T-helper 1 cell treated with Interleukin-12 subunit alpha and Interleukin-12 subunit beta and Interleukin-4 antibody, amounts not matched to agents 30 μg/mL and 1 μg/mL, for 36 hours (primary cell): ENCODE measurements around the gene HMCN1.
"Not testable (repeated sequence)": the region's sequence is repeated elsewhere in the genome, so short reads cannot be mapped to it uniquely, and the experiment has no call there.

Source experiments
- H3K27ac Mint-ChIP-seq: one replicate; pipeline ENCODE4 v1.8.0; 2021; ENCODE audit warnings: mild to moderate bottlenecking, mixed read lengths
- H3K27me3 Mint-ChIP-seq: one replicate; pipeline ENCODE4 v1.8.0; 2021; ENCODE audit warnings: low read depth, mixed read lengths
- H3K36me3 Mint-ChIP-seq: one replicate; pipeline ENCODE4 v1.8.0; 2021; ENCODE audit warnings: low read depth, mixed read lengths
- H3K4me1 Mint-ChIP-seq: one replicate; pipeline ENCODE4 v1.8.0; 2021; ENCODE audit warnings: low read depth, mixed read lengths
- H3K4me3 Mint-ChIP-seq: one replicate; pipeline ENCODE4 v1.8.0; 2021; ENCODE audit warnings: mild to moderate bottlenecking, moderate library complexity, mixed read lengths
- H3K9me3 Mint-ChIP-seq: one replicate; pipeline ENCODE4 v1.8.0; 2021; ENCODE audit warnings: mixed read lengths

HMCN1 gene

DNA sequence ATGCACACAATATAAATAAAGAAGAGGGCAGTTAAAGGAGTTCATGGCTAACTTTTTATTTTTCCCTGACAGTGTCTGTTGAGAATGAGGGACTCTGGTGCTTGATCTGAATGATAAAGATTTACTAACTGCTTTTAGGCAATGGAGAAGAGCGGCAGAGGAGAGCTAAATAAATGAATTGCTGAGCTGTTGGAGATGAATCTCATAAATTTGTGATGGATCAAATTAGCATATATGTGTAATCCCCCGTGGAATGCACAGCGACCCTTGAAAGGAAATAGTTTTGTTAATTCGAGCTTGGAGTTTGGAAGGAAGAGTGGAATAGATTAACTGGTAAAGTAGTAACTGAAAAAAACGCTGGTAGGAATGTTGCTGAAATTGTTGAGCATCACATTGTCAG is 40.2 kb downstream of the HMCN1 start:
- no peaks in the 10 kb centered on the region for H3K4me1 Mint-ChIP-seq
- H3K4me3 Mint-ChIP-seq, result no peak overlapping the region
- no peak overlapping the region for H3K27ac Mint-ChIP-seq

DNA sequence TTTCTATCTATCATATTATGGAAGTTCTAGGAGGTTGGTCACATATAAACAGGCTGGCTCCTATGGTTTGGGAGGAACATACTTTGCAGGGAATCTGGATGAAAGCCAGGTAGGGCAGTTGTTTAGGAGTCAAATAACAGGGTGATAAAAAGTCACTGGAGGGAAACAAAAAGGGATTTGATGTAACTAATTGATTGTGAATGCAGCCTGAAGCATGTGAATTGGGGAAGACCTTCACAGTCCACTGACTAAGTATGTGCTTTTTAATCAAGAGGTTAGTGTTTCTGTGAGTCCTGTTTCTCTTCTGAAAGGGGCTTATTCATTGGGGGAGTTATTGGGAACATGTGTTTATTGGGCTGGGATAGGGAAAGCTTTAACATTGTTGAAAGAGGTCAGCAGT is 41.3 kb downstream of the HMCN1 start:
- Mint-ChIP-seq H3K9me3 (no peaks in the 10 kb centered on the region), H3K27me3 (peaks cover 18% of the 10 kb centered on the region), H3K4me3 (no peak overlapping the region), H3K4me1 (no peaks in the 10 kb centered on the region), H3K36me3 (no peaks in the 10 kb centered on the region), H3K27ac (no peak overlapping the region)

More for the DNA sequence above, 40.2 kb downstream of the HMCN1 start:
- H3K9me3 Mint-ChIP-seq, result no peaks in the 10 kb centered on the region
- H3K36me3 Mint-ChIP-seq, result no peaks in the 10 kb centered on the region
- peaks cover 22% of the 10 kb centered on the region for H3K27me3 Mint-ChIP-seq

DNA sequence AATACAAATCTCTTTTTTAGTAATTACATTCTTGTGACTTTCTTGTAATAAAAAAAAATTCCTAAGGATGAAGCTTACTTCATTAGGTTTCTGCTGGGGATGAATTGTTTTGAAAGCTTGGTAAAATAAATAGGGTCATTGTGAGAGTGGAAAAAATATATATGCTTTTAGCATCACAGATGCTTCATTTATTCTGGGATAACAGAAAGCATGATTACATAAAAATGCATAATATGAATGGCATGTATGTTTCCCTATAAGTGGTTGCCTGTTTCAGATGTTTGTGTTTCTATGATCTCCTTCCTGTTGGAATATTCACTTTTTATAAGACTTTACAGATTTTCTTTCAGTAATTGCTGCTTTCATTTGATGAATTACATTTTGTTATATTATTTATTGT is 42.3 kb downstream of the HMCN1 start:
- H3K36me3 Mint-ChIP-seq, result no peaks in the 10 kb centered on the region
- peaks cover 18% of the 10 kb centered on the region for H3K27me3 Mint-ChIP-seq
- H3K4me1 Mint-ChIP-seq, result no peaks in the 10 kb centered on the region
- no peak overlapping the region for H3K4me3 Mint-ChIP-seq
- no peaks in the 10 kb centered on the region for H3K9me3 Mint-ChIP-seq
- no peak overlapping the region for H3K27ac Mint-ChIP-seq

DNA sequence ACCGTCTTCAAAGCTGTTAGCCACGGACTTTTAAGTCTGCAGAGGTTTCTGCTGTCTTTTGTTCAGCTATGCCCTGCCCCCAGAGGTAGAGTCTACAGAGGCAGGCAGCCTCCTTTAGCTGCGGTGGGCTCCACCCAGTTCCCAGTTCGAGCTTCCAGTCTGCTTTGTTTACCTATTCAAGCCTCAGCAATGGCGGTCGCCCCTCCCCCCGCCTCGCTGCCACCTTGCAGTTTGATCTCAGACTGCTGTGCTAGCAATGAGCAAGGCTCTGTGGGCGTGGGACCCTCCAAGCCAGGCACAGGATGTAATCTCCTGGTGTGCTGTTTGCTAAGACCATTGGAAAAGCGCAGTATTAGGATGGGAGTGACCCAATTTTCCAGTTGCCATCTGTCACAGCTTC is 49.7 kb downstream of the HMCN1 start:
- H3K27ac Mint-ChIP-seq, H3K4me3 Mint-ChIP-seq, H3K36me3 Mint-ChIP-seq: not testable (repeated sequence)

DNA sequence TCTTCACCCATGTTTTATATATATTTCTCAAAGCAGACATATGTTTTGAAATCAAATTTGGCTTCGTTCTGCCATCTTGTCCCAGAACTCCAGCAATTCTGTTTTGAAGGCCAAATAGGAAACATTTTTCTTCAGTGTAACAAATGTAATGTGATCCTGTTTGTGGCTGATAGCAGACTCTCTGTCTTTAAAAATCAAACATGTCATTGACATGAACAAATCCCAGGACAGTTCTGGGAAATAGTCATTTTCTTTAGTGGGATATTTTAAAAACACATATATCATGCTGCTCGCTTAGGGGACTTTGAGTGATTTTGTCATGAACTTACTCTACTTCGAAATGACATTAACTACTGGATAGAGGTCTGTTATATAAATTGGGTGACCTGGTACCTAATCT is 51.4 kb downstream of the HMCN1 start:
- Mint-ChIP-seq H3K27ac (no peak overlapping the region), H3K4me3 (no peak overlapping the region), H3K27me3 (no peaks in the 10 kb centered on the region), H3K36me3 (no peaks in the 10 kb centered on the region), H3K4me1 (no peaks in the 10 kb centered on the region), H3K9me3 (no peaks in the 10 kb centered on the region)

More for the DNA sequence above, 49.7 kb downstream of the HMCN1 start:
- H3K27me3 Mint-ChIP-seq, H3K9me3 Mint-ChIP-seq, H3K4me1 Mint-ChIP-seq: not testable (repeated sequence)

DNA sequence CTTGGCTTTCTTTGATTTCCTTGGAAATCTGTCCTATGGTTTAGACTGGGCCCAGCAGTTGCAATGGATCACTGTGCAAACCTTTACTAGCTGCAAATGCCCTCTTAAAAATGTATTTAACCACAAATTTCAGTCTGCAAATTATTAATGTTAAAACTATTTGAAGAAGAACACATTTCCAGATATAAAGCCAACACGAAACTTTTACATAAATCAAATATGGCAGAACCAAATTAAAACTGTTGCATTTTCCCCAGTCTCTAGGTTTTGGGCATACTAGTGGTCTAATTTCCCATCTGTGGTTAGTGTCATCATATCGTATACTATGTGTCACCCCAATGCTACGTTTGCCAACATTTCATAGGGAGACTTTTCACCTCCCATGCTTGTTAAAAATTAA is 52.3 kb downstream of the HMCN1 start:
- H3K4me3 Mint-ChIP-seq, result no peak overlapping the region
- no peaks in the 10 kb centered on the region for H3K9me3 Mint-ChIP-seq
- no peak overlapping the region for H3K27ac Mint-ChIP-seq
- H3K36me3 Mint-ChIP-seq, result no peaks in the 10 kb centered on the region
- no peaks in the 10 kb centered on the region for H3K4me1 Mint-ChIP-seq
- H3K27me3 Mint-ChIP-seq, result no peaks in the 10 kb centered on the region

DNA sequence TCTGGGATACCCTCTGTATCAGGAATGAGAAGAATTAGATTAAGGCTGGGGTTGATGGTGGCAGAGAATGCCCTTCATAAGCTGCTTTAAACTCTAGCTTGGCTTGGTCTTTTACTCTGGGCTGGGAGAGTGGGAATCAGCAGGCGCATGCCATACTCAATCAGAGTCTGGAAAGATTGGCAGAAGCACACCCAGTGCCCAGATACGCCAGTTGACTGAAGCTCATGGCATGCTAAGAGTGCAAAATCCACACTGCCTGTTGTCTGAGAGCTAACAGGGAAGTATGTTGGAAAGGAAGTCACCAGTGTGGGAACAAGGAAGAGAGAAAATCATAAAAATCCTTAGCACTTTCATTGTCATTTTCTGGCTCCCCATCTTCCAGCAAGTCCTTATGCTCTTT is 53.0 kb downstream of the HMCN1 start:
- H3K27me3 Mint-ChIP-seq, result no peaks in the 10 kb centered on the region
- no peak overlapping the region for H3K27ac Mint-ChIP-seq
- H3K36me3 Mint-ChIP-seq, result no peaks in the 10 kb centered on the region
- H3K4me1 Mint-ChIP-seq, result no peaks in the 10 kb centered on the region
- no peak overlapping the region for H3K4me3 Mint-ChIP-seq
- no peaks in the 10 kb centered on the region for H3K9me3 Mint-ChIP-seq

DNA sequence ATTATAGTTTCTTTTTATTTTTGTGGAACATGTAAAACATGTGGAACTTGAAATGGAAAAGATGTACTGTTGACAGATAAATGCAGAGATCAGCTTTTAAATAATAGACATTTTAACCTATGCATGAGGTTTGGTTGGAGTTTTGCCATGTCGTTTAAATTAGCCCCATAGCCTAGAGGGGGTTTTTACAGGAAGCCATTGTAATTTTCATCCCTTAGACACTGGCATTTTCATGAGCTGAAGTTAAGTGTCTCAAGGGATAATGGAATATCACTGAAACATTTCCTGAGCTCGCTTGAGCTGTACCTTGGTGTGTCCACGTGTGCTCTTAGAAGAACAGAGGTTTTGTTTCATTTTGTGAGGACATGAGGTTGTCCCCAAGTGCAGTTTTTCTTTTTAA is 54.2 kb downstream of the HMCN1 start:
- no peaks in the 10 kb centered on the region for H3K27me3 Mint-ChIP-seq
- no peak overlapping the region for H3K27ac Mint-ChIP-seq
- H3K9me3 Mint-ChIP-seq, result no peaks in the 10 kb centered on the region
- no peaks in the 10 kb centered on the region for H3K4me1 Mint-ChIP-seq
- H3K4me3 Mint-ChIP-seq, result no peak overlapping the region
- H3K36me3 Mint-ChIP-seq, result no peaks in the 10 kb centered on the region

DNA sequence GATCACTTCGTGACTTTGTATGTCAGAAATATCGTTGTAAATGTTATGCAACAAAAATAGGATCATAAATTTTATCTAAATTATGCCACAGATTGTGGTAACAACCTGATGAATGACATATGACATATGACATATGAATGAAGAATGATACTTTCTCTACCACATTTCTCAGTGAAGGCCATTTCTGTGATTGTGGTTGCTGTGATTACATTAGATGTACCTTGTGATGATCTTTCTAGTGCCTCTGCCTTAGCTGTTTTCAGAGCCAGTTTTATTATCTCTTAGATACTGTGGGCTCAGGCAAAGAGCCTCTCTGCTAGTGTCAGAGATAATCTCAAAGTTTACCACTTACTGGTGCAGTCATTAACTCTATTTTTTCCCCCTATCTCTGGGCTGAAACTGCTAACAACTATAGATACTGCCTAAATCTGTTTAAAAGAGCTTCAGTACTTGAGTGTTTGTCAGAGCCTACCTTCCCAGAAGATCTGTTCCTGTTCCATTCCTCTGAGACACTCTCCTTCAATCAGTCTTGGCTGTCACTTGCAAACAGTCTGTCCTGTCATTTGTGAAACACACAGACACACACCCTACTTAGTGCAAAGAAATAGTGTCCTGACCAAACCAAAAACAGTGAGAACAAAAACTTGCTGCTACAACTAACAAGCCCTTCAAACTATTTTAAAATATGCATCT is 55.5 kb downstream of the HMCN1 start:
- no peak overlapping the region for H3K4me3 Mint-ChIP-seq
- no peaks in the 10 kb centered on the region for H3K36me3 Mint-ChIP-seq
- no peak overlapping the region for H3K27ac Mint-ChIP-seq
- no peaks in the 10 kb centered on the region for H3K27me3 Mint-ChIP-seq
- H3K9me3 Mint-ChIP-seq, result no peaks in the 10 kb centered on the region
- H3K4me1 Mint-ChIP-seq, result no peaks in the 10 kb centered on the region

DNA sequence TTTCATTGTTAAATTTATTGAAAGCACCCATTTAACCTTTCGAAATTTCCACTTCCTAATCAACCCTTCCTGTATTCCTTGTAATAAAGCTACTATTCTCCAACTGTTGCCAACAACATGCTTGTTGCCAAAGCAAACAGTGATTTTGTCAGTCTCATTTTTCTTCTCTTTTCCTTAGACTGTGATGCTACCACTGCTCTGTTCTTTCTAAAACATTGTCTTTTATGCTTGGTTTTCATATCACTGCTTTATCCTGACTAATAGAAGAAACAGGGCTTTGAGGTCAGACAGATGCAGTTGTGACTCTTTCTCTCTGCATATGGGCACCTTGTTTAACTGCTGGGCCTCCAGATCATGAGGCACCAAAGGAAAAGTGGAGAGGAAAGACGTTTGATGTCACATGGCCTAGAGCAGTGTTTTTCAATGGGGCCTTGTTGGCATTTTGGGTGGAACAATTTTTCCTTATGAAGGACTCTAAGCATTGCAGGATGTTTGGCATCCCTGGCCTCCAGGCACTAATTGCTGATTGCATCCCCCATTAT is 56.1 kb downstream of the HMCN1 start:
- Mint-ChIP-seq H3K36me3 (no peaks in the 10 kb centered on the region), H3K4me3 (no peak overlapping the region), H3K27ac (no peak overlapping the region), H3K27me3 (no peaks in the 10 kb centered on the region), H3K9me3 (no peaks in the 10 kb centered on the region), H3K4me1 (no peaks in the 10 kb centered on the region)

DNA sequence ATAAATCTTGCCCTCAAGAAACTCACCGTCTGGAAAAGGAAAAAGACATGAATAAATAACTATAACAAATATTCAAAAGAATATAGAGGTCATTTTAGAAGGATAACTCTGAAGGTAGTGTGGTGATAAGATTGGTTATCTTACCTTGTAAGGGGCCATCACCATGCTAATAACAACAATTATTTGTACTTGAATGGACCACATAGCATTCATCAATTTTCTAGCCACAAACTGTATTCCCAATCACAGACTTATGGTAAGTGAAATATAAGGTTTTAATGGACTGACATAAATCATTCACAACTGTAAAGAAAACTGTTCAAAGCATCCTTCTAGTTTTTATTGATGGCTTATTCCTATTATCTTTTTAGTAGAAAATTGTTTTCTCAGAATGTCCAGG is 57.8 kb downstream of the HMCN1 start:
- no peaks in the 10 kb centered on the region for H3K36me3 Mint-ChIP-seq
- no peaks in the 10 kb centered on the region for H3K27me3 Mint-ChIP-seq
- H3K9me3 Mint-ChIP-seq, result peaks cover 7% of the 10 kb centered on the region
- no peak overlapping the region for H3K4me3 Mint-ChIP-seq
- H3K4me1 Mint-ChIP-seq, result no peaks in the 10 kb centered on the region
- H3K27ac Mint-ChIP-seq, result no peak overlapping the region

DNA sequence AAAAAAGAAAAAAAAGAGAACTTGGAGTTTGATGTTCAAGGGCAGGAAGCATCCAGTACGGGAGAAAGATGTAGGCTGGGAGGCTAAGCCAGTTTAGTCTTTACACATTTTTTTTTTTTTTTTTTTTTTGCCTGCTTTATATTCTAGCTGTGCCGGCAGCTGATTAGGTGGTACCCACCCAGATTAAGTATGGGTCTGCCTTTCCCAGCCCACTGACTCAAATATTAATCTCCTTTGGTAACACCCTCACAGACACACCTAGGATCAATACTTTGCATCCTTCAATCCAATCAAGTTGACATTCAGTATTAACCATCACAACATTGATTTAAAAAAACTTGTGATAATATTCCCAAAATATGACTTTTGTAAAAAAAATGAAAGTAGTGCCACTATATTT is 60.3 kb downstream of the HMCN1 start:
- H3K4me1 Mint-ChIP-seq, H3K4me3 Mint-ChIP-seq, H3K27me3 Mint-ChIP-seq, H3K27ac Mint-ChIP-seq, H3K36me3 Mint-ChIP-seq: not testable (repeated sequence)
- peaks cover 16% of the 10 kb centered on the region for H3K9me3 Mint-ChIP-seq

DNA sequence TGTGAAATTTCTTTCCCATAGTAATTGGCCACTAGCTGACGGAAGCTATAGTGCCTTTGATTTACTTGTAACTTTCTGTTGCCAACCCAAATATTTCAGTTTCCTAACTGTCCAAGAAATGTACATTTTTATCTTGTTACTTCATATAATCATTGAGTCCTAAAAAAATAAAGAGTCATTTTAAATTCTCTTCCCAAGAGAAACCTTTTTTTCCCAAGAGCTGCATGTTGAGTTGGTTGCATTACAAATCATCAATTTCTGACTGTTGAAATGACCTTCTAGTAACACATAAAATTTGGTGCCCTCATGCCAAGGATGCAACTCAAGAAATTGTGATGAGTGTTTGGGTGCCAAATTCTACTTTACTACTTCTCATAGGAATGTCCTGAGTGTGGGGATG is 61.0 kb downstream of the HMCN1 start:
- H3K9me3 Mint-ChIP-seq, result peaks cover 16% of the 10 kb centered on the region
- no peaks in the 10 kb centered on the region for H3K36me3 Mint-ChIP-seq
- H3K27ac Mint-ChIP-seq, result no peak overlapping the region
- H3K4me3 Mint-ChIP-seq, result no peak overlapping the region
- no peaks in the 10 kb centered on the region for H3K4me1 Mint-ChIP-seq
- H3K27me3 Mint-ChIP-seq, result no peaks in the 10 kb centered on the region

DNA sequence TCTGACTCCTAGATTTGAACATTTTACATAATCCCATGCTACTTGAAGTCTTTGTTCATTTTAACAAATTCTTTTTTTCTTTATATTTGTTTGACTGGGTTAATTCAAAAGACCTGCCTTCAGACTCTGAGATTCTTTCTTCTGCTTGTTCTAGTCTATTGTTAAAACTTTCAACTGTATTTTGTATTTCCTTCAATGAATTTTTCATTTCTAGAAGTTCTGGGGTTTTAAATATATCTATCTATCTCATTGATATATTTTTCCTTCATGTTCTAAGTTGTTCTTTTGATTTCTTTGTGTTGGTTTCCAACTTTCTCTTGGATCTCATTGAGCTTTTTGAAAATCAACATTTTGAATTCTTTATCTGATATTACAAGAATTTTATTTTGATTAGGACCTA is 64.3 kb downstream of the HMCN1 start:
- Mint-ChIP-seq H3K27ac (no peak overlapping the region), H3K4me3 (no peak overlapping the region), H3K9me3 (peaks cover 16% of the 10 kb centered on the region), H3K27me3 (no peaks in the 10 kb centered on the region), H3K4me1 (no peaks in the 10 kb centered on the region), H3K36me3 (no peaks in the 10 kb centered on the region)

DNA sequence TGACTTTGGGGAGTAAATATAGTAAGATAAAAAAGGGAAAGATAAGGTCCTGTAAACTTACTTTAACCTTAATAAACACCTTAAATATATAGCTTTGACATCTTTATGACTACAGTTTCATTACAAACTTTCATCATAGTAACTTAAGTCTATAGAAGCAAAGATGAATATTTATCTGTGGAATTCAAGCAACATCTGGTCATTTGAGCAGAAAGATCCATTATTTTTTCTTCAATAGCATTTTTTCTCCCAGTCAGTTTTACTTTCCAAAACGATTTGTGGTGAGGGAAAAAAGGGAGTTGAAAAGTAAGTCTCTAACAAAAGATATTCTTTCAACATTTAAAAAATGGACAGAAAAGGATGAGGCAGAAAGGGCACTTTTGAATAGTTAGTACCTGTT is 69.0 kb downstream of the HMCN1 start:
- peaks cover 5% of the 10 kb centered on the region for H3K9me3 Mint-ChIP-seq
- H3K27me3 Mint-ChIP-seq, result peaks cover 11% of the 10 kb centered on the region
- no peak overlapping the region for H3K4me3 Mint-ChIP-seq
- H3K4me1 Mint-ChIP-seq, result no peaks in the 10 kb centered on the region
- no peaks in the 10 kb centered on the region for H3K36me3 Mint-ChIP-seq
- no peak overlapping the region for H3K27ac Mint-ChIP-seq

DNA sequence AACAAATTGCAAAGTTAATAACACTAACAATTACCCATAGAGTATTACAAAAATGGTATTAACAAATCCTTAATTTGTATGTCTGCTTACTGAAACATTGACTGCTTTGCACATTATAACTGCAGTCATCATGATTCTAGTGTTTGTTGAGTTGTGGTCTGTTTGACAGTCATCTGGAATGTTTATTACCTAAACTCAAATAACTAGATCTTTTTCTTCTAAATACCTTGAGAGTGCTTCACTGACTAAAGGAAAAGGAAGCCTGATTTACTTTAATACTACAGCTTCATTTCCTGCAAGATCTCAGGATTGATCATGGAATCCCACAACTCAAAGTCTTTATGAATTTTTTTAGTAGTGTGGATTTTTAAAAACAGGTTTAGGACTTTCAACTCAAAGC is 70.0 kb downstream of the HMCN1 start:
- no peaks in the 10 kb centered on the region for H3K9me3 Mint-ChIP-seq
- H3K4me1 Mint-ChIP-seq, result no peaks in the 10 kb centered on the region
- H3K27me3 Mint-ChIP-seq, result peaks cover 11% of the 10 kb centered on the region
- H3K36me3 Mint-ChIP-seq, result no peaks in the 10 kb centered on the region
- H3K27ac Mint-ChIP-seq, result no peak overlapping the region
- no peak overlapping the region for H3K4me3 Mint-ChIP-seq
